HG02970 (cell line): ENCODE measurements around the gene PHF14.

ENCODE experiments used
- ATAC-seq: cut with Tn5 transposase; IDR thresholded peaks from one replicate; pipeline ENCODE4 v1.9.1; 2021; ENCODE audit warnings: mild to moderate bottlenecking, moderate library complexity, moderate number of reproducible peaks; ENCODE audit not compliant: unreplicated experiment, low FRiP score

The PHF14 gene

DNA sequence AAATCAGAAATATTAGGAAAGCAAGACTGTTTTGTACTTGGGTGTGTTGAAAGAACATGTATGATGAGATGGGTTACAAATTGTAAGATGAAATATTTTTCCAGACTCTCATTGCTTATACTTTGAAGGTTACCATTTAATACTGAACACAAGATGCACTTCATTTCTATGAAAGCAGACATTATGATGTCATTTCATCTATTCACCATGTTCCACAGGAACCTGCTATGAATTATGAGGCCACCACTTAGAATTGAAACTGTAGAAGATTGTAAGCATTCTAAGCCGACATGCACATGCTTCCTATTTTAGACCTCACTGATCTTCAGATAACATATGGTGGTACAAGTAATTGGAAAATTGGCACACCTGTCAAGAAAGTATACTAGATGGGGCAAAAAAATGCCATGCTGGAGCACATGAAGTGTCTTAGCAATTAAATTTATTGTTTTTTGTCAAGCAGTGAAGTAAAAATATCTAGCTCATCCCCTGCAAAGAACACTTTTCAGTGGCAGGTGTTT lies 195.0 kb downstream of the PHF14 start:
- no peak for ATAC-seq

DNA sequence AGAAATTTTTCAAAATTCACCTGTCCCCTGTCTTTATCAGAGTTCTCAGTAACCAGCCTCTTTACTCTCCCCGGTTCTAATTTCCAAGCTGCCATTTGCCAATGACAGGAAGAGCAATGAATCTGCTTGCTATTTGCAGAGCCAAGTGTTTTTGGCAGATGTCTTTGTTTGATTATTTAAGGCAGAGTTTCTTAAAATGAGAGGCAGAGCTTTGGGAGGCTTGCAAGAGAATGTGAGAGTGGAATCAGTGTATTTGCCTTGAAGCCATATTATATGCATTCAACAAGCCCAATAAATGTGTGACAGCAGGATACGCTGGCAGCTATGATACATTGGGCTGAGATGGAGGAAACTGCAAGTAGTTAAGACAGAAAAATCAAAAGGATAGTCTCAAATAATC lies 196.5 kb downstream of the PHF14 start:
- no peak for ATAC-seq

DNA sequence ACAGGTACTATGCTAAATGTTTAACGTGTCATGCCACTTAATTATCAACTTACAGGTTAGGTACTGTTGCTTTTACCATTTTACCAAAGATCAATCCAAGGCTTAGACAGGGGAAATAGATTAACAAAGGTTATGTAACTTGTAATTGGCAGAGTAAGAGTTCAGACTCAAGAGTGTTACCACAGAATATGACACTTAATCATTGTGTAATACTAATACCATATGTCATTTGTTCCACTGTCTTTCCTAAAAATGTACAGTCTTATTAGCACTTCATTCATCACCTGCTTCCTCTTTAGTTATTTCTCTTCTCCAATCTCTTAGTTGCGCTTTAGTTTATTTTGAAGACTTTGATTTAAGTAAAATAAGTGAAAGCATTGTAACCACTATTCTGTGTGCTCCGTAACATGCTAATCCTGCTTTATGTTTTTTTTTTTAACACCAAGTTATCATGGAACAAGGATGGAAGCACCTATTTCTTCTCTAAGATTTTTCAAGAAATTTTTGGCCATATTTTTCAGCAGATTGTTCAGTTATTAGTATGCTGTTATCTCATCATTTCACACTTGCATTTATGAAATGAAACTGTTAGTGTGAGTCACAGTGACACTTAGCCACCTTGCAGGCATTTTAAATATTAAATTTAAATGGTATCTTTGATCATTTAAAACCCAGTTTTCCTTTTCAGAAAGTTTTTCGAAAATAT lies 197.3 kb downstream of the PHF14 start:
- ATAC-seq, result no peak

DNA sequence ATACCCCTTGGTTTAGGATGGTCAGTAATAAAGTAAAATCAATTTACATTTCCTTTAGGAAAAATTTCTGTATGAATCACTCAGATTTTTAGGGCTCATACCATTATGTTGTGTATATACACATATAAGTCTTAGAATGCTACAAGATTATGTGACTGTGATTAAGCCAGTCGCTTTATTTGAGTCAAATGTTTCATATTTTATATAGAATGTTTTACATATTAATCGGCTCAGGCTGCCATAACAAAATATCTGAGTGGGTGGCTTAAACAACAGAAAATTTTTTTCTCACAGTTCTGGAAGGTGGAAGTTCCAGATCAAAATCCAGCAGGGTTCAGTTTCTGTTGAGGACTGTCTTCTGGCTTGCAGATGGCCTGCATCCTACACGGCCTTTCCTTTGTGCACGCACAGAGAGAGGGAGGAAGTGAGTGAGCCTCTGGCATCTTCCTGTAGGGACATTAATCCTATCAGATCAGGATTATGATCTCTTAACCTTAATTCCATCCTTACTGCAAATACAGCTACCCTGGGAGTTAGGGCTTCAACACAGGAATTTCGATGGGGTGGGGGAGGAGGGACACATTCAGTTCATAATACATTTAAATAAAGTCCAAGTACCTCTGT lies 198.0 kb downstream of the PHF14 start:
- no peak for ATAC-seq

DNA sequence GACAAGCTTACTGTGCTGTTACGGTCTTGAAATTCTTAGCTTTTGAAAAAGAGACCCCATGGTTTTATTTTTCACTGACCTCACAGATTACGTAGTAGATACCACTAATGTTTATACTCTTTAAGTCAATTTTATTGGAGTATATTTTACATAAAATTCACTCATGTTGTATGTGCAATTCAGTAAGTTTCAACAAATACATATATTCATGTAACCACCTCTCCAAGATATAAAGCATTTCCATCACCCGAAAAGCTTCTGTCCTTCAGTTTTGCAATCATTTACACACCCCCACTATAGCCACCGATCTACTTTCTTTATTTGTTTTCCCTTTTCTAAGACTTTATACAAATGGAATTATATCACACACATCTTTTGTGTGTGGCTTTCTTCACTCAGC lies 199.2 kb downstream of the PHF14 start:
- ATAC-seq, result no peak

DNA sequence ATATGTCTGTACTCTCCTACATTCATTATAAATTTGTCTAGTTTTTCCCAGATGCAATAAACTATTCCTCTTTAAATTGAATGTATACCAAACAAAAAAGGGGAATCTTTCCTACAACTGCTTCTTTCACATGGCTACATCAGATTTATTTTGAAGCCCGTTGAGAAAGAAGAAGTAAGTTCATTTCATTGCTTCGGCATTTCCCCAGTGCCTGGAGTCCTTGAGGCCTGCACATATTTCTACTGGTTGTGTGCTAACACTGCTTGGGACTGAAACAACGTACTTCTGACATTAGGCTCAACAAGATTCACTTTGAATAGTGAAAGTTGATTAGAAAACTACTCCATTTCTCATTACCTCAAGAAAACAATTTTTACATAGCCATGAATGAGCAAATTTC lies 201.7 kb downstream of the PHF14 start:
- ATAC-seq, result no peak

DNA sequence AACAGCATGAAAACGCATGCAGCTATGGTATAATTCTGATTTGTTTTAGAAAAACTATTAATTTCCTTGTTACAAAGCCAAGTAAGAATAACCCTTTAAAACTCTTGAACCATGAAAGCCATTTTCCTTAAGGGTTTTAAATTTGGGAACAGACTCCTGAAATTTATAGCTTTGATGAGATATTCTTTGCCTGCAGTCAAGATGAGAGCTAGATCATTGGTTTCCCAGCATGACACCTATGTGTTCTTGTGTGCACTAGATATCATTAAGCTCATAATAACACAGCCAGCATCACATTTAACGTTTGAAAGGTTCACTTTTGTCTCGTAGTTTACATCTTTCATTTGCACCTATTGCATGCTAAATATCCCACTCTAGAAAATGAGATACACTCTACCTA lies 202.2 kb downstream of the PHF14 start:
- ATAC-seq, result no peak

DNA sequence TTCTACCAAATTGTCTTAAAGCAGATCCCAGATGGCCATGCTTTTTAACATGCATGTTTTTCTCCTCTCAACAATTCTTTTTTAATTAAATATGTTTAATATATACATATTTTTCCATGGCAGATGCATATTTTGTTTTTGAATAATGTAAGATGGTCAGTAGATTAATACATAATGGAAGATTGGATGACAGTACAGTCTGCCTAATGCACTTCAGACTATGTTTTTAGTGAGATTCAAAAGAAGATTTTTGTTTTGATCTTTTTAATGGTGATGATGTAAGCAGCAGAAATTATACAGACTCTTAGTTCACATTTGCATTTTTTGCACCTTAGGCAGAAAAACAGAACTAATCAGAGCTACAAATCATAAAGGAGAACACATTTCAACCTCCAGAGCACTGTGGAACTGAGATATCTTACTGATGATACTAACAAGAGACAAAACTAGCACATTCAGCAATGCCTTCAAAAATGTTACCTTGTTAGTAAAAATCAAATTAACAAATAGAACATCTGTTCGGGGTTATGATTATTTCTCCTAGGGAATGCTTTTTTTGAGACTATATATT lies 203.4 kb downstream of the PHF14 start:
- ATAC-seq, result no peak

DNA sequence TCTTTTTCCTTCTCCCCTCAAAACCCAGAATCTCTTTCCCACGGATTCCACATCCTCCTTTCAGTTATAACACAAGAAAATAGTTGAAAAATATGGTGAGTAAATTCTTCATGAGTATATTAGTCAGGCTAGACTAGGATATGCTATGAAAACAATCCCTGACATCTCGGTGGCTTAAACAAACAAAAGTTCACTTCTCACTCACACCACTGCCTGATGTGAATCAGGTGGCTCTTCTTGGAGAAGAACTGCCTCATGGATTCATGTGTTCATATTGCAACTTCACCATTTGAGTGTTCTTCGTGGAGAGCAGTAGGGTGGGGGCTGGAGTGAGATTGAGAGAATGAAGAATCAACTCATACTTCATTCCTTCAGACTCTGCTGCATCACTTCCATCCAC lies 204.1 kb downstream of the PHF14 start:
- ATAC-seq, result no peak

DNA sequence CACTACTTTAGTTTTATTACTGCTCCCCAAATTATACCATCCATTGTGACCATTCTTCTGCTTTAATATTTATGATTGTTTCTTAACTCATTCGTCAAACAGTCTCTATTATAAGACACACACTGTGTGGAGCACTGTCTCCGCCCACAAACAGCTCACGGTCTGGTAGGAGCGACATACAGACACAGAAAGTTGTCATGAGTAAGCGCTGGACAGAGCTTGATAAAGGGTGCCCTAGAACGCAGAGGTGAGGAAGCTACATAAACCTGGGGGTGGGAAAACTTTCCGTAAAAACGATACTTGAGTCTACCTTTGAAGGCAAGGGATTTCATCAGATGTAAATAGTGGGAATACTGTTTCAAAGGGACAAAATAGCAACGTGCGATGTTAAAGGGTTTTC lies 207.9 kb downstream of the PHF14 start:
- no peak for ATAC-seq

DNA sequence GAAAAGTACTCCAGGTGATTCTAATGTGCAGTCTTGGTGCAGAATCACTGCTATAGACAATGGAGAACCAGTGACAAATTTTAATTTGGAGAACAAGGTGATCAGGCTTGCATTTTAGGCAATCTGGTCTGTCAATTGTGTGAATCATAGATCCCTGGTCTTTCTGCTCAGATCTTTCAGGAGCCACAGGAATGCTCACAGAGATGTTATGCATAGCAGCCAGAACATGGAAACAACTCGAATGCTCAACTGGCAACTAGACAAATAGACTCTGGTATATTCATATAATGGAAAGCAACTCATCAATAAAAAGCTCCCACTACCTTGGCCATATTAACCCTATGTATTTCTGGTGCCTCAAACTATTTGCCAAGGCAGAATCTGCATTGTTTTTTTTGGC lies 209.1 kb downstream of the PHF14 start:
- no peak for ATAC-seq

DNA sequence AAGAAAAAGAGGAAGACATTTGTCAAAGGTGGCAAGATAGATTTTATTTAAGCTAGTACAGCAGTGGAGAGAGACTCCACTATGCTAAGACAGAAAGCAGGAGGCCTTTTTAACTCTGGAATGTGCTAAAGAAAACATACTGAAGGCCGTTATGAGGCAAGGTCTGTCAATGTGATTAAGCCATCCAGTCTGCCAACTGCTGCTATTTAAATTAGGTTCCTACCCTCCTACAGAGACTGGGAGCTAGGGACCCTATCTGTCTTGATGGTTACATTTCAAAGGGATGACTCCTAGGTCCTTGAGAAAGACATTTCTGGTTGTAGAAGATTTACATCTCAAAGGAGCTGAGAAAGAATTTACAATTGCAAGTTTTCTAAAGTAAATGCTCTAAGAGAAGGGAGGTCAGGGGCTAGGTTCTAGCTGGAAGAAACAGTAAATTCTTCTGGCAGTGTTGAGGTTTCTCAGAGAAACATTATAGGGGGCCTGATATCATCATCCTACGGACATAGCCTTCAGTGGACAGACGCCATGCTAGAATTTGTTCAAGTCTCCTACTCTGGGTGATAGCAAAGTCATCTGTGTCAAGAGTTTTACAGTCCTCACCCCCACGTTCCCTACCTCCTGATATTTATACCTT lies 211.6 kb downstream of the PHF14 start:
- no peak for ATAC-seq

DNA sequence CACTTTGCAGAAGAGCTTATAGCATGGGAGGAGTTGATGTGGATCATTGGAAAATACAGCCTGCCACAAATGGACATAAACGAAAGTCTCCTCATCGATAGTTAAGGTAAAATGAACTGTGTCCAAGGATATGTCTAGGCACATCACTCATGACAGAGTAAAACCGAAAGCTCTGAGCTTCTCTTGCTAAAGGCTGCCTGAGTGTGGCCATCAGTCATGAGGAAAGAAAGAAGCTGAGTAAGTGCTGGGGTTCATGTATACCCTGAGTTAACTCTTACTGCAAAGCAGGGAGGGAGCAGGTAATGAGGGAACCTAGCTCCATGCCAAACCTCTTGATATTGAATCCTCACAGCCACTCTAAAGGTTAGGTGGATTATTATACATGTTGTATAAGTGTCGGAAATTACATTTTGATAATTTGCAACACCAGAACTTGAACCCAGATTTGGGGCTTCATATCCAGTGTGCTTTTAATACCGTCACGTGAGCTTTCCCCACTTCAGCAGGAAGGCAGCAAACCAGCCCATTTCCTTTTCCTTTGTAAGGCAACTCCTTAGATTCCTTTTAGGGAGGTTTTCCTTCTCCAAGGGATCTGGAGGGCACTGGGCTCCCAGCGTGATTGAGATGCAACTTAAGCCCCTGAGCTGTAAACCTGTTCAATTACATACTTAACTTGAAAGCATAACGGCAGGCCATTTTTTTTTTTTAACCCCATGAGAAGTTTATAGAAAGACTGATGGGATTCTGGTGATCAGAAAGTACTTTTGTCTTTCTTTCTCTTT lies 215.0 kb downstream of the PHF14 start:
- ATAC-seq, result no peak

DNA sequence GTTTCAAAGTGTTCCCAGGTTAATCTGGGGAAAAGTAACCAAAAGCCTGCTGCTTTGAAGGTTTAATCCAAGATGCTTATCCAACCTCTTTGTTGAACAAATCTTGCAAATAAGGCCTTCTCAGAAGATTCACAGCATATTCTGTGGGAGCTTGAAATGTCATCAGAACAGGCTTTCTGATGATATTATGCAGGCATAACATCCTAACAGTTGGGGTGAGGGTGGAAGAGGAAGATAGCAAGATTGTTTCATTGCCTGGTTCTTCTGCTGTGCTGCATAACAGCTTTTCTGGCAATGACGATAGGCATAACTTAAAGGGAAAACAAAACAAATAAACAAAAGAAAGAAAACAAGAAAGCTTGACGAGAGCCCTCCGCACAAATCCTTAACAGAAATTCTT lies 217.4 kb downstream of the PHF14 start:
- no peak for ATAC-seq

DNA sequence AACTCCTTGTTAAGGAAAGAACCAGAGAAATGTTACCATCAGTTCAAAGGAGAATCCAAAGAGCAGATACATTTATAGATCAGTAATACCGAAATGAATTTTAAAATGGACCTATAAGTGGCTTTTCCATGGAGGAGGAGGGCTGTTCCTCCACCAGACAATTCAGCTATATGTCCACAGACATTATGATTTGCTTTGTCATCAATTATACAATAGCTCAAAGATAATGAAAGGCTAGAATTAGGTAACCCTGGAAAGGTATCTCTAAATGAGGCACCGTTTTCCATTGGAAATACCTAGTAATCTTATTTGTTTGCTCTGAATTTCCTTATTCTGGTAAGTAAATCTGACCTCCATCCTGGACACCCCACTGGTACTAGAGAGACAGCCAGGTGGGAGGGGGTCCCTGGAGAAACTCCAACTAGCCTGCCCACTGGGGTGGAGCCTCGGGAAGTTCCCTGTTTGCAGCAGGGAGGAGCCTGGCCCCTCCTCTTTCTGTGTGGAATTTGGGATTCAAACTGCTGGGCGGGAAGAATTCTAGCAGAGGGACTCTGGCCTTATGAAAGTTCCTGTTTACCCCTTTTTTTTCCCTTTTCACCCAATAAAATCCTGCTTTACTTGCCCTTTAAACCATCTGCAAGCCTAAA lies 218.0 kb downstream of the PHF14 start:
- ATAC-seq, result no peak

DNA sequence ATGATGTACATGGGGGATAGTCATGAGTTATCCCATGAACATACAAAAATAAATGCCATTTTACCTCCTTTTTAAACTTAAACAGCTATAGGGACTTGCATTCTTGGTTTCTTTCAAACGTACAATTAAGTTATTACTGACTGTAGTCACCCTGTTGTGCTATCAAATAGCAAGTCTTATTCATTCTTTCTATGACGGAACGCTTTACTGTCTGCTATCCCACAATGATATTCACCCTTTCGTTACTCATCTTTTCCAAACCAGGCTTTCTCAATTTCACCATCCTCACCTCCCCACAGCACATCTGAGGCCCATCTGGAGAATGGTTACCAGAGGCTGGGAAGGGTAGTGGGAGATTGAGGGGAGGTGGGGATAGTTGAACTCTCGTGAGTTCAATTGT lies 218.8 kb downstream of the PHF14 start:
- no peak for ATAC-seq

DNA sequence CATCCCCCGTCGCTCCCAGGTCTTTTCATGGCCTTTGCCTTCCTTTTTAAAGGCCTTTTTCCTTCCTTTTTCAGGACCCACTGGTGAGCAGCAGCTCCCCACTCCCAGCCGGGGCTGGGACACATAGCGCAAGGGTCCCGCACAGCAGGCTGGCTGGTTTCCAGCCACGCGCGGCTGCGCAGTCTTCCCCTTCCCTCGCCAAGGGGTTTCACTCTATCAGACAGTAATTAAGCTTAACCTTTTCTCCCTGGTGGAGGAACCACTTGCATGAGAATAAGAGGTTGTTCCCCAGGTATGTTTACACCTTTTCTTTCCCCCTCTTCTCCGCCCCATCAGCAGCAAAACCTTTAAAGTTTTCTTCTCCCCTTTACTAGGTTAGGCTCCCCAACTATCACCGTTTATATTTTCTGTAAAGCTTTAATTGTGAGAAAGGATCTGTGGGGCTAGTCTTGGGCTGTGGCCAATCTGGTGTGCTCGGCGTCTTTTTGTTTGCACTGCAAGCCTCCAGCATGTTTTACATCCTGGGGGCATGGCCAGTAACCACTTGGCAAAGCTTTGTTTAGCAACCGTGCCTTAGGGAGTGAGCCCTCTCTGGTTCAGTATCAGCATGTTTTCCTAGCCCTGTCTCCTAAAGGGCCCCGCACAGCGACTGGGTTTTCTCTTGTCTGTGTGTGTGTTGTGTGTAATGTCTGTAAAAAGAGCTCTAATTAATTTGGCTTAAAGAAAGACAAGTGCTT lies 219.6 kb downstream of the PHF14 start:
- no peak for ATAC-seq

DNA sequence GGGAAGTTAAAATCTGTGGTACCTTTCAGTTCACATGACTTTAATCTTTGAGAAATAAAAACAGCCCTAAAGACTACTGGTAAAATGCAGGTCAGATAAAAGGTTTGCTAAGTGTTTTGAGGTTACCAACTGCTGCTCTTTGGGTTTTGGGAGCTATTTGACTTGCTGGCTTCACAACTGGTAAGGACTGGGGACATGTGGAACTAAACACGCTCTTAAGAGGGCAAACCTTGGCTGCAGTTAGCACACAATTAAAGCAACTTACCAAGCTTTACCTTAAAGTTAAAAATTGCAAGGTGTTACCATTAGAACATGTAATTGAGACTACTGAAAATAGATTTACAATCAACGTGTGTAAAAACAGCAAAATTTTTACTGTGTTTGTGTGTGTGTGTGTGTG lies 220.2 kb downstream of the PHF14 start:
- no peak for ATAC-seq

DNA sequence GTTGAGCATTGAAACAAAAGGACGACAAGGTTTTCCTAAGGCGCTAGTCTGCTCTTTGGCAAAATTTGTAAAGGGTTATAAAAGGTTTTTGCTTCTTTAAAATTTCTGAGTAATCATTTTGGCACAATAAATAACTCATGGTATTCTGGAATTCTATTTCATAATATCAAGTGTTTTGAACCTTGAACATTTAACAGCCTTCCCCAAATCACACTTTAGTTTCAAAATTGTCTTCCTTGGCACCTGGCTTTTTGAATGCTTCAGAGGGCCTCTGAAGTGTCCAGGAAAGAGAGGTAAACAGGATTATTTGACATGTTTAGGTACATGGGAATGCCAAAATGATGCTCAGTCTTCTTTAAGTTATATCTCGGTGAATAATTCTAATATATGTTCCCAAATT lies 220.8 kb downstream of the PHF14 start:
- ATAC-seq, result no peak

DNA sequence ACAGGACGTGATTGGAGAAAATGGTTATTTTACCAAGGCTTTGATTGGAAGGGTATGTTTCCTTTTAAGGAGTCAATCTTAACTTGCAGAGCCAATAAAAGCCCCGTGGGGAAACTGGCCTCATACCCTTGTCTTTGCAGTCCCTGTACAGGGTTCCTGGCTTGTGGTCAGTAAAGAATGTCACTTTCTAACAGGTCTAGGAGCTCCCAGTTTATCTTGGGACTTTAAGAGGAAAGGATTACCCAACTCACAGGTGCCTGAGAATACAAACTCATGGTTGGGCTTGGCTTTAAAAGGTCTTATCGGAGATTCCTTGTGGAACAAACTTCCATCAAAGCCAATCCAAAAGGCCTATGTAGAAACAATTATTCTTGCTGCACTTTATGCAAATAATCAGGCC lies 221.8 kb downstream of the PHF14 start:
- no peak for ATAC-seq
